ENCODE results near the gene CLDN16.

The CLDN16 gene

DNA sequence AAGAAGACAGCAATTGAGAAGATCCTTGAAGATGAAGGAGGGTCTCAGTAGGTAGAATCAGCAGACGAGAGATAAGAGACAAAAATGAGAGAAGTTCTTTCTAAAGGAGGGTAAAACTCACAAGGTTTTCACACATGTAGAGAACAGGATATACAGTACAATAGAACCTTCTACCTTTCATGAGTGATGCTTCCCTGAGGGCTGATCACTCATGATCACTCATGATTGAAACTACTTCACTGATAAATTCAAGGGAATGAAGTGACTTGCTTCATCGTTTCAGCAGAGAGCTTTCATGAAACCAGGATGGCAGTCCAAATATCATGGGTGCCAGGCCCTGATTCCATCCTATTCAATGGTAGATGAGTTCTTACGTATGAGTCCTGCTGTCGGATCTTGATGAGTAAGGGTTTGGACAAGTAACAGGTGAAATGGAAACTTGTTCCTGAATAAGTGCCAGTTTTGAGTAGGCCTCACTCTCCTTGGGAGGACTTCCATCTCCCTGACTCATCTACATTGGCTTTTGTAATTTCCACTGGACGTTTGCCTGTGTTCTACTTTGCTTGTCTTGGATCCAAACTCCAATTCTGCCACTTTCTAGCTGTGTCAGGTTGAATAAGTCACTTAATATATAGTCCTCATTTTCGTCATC, 9.6 kb upstream of the CLDN16 start:
- Histone ChIP-seq H3K36me3 (ENCODE audit: insufficient read depth, insufficient read length, low read length) (no peaks in the 10 kb centered on the region), H3K4me1 (ENCODE audit: insufficient read depth, insufficient read length) (no peaks in the 10 kb centered on the region)
- DNase-seq (ENCODE audit: low read depth, low spot score) = no peak

GRCh38 chr3:190380184-190380583, 7.8 kb upstream of the CLDN16 start:
- H3K9me3 ChIP-seq (ENCODE audit: insufficient read depth, low read length) = no peaks in the 10 kb centered on the region
- H3K4me3 ChIP-seq (ENCODE audit: insufficient read length, low read depth) = no peak overlapping the region
- H3K27me3 ChIP-seq (ENCODE audit: insufficient read depth, insufficient read length) = no peaks in the 10 kb centered on the region
- H3K36me3 ChIP-seq (ENCODE audit: insufficient read depth, insufficient read length, low read length) = no peaks in the 10 kb centered on the region
- H3K4me1 ChIP-seq (ENCODE audit: insufficient read depth, insufficient read length) = no peaks in the 10 kb centered on the region
- H3K9ac ChIP-seq (ENCODE audit: insufficient read length, low read depth) = no peak overlapping the region
- TF ChIP-seq YY1 (IDR thresholded peaks at IDR 0.05; ENCODE audit: insufficient read depth, insufficient read length) = no peak
- TF ChIP-seq SUZ12 (IDR thresholded peaks at IDR 0.05; ENCODE audit: extremely low read depth, insufficient read depth, insufficient read length) = no peak
- no peak for TF ChIP-seq ZNF274 (IDR thresholded peaks at IDR 0.05; ENCODE audit: low read depth, low read length)
- no peak for DNase-seq (ENCODE audit: low read depth, low spot score)

More for the DNA sequence above, 9.6 kb upstream of the CLDN16 start:
- H3K4me3 ChIP-seq (ENCODE audit: insufficient read length, low read depth) = no peak overlapping the region
- no peak for TF ChIP-seq SUZ12 (IDR thresholded peaks at IDR 0.05; ENCODE audit: extremely low read depth, insufficient read depth, insufficient read length)
- TF ChIP-seq ZNF274 (IDR thresholded peaks at IDR 0.05; ENCODE audit: low read depth, low read length) = no peak
- no peak for TF ChIP-seq YY1 (IDR thresholded peaks at IDR 0.05; ENCODE audit: insufficient read depth, insufficient read length)
- no peaks in the 10 kb centered on the region for H3K9me3 ChIP-seq (ENCODE audit: insufficient read depth, low read length)
- H3K9ac ChIP-seq (ENCODE audit: insufficient read length, low read depth) = no peak overlapping the region
- no peaks in the 10 kb centered on the region for H3K27me3 ChIP-seq (ENCODE audit: insufficient read depth, insufficient read length)

DNA sequence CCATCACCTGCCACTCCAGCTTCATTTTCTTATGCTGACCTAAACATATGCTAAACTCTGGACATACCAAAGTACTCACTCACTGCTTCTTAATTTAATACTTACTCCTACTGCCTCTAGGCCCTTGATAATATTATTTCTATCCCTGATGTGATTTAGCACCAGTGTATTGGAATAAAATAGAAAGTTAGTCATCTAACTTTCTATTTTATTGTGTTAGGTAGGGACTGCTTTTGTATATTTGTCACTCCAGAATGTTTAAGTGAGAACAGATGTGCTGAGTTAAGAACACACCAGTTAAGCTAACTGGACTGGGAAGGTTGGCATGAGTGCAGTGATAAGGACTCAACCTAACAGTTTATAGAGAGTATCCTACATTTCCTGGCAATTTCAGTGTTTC, 6.5 kb upstream of the CLDN16 start:
- Histone ChIP-seq H3K27me3 (ENCODE audit: insufficient read depth, insufficient read length) (no peaks in the 10 kb centered on the region), H3K4me3 (ENCODE audit: insufficient read length, low read depth) (no peak overlapping the region), H3K36me3 (ENCODE audit: insufficient read depth, insufficient read length, low read length) (no peaks in the 10 kb centered on the region), H3K9ac (ENCODE audit: insufficient read length, low read depth) (no peak overlapping the region), H3K9me3 (ENCODE audit: insufficient read depth, low read length) (no peaks in the 10 kb centered on the region), H3K4me1 (ENCODE audit: insufficient read depth, insufficient read length) (no peaks in the 10 kb centered on the region)
- TF ChIP-seq YY1 (IDR thresholded peaks at IDR 0.05; ENCODE audit: insufficient read depth, insufficient read length) (no peak), SUZ12 (IDR thresholded peaks at IDR 0.05; ENCODE audit: extremely low read depth, insufficient read depth, insufficient read length) (no peak), ZNF274 (IDR thresholded peaks at IDR 0.05; ENCODE audit: low read depth, low read length) (no peak)
- DNase-seq (ENCODE audit: low read depth, low spot score) = no peak

DNA sequence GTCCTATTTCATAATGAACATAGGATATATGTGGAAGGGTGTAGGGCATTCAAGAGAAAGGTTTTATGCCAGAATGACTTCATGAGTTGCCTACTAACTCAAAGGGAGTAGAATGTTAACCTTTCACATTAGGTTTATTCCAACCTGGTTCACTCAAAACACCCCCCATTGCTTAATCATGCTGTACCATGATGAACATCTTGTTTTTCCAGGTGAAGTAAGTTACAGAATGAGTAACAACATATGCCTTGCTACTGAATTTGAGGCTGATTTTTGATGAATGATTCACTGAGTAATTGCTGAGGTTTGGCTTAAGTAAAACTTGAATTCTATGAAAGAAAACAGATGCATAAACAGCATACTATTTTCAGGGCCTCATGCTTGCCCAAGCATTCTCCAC, 5.9 kb upstream of the CLDN16 start:
- Histone ChIP-seq H3K36me3 (ENCODE audit: insufficient read depth, insufficient read length, low read length) (no peaks in the 10 kb centered on the region), H3K4me1 (ENCODE audit: insufficient read depth, insufficient read length) (no peaks in the 10 kb centered on the region), H3K27me3 (ENCODE audit: insufficient read depth, insufficient read length) (no peaks in the 10 kb centered on the region), H3K9me3 (ENCODE audit: insufficient read depth, low read length) (no peaks in the 10 kb centered on the region), H3K4me3 (ENCODE audit: insufficient read length, low read depth) (no peak overlapping the region), H3K9ac (ENCODE audit: insufficient read length, low read depth) (no peak overlapping the region)
- no peak for TF ChIP-seq ZNF274 (IDR thresholded peaks at IDR 0.05; ENCODE audit: low read depth, low read length)
- no peak for DNase-seq (ENCODE audit: low read depth, low spot score)

GRCh38 chr3:190384309-190384756, 3.6 kb upstream of the CLDN16 start:
- TF ChIP-seq ZNF274 (IDR thresholded peaks at IDR 0.05; ENCODE audit: low read depth, low read length) (no peak), SUZ12 (IDR thresholded peaks at IDR 0.05; ENCODE audit: extremely low read depth, insufficient read depth, insufficient read length) (no peak), YY1 (IDR thresholded peaks at IDR 0.05; ENCODE audit: insufficient read depth, insufficient read length) (no peak)
- DNase-seq (ENCODE audit: low read depth, low spot score) = no peak
- H3K4me3 ChIP-seq (ENCODE audit: insufficient read length, low read depth) = no peak overlapping the region
- no peaks in the 10 kb centered on the region for H3K9me3 ChIP-seq (ENCODE audit: insufficient read depth, low read length)
- H3K9ac ChIP-seq (ENCODE audit: insufficient read length, low read depth) = no peak overlapping the region
- H3K36me3 ChIP-seq (ENCODE audit: insufficient read depth, insufficient read length, low read length) = no peaks in the 10 kb centered on the region
- H3K27me3 ChIP-seq (ENCODE audit: insufficient read depth, insufficient read length) = no peaks in the 10 kb centered on the region
- H3K4me1 ChIP-seq (ENCODE audit: insufficient read depth, insufficient read length) = no peaks in the 10 kb centered on the region

DNA sequence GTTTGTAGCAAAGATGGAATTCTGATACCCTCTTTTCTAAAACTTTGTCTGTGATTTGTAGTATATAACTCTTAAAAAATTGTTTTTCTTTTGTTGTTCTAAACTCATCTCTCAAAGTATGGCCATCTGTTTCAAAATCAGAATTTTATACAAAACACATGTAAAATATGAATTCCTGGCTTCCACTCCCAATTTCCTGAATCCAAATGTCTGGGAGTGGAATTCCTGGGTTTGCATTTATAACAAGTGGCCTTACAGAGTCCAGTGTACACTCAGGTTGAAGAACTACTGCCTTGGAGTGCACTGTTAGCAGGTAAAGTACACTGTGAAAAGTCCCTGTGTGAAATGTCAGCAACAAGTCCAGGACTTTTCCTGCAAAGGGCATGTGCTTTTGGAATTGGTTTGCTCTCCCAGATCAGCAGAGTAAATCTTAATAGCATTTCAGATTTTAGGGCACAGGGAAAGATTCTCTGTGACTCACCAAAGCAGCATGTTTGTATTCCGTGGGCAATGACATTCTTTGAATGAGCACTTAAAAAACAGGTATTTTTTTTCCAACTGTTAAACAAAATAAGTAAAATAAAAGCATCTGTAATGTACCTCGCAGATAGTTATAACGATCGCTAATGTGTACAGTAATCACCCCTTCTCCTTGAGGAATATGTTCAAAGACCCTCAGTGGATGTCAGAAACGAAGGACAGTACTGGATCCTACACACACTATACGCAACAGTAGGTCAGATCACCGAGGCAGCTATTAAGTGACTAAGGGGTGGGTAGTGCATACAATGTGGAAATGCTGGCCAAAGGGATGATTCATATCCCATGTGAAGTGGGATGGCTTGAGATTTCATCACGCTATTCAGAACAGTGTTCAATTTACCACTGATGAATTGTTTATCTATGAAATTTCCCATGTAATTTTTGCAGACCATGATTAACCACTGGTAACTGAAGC, 2.0 kb upstream of the CLDN16 start:
- H3K9ac ChIP-seq (ENCODE audit: insufficient read length, low read depth) = no peak overlapping the region
- no peaks in the 10 kb centered on the region for H3K9me3 ChIP-seq (ENCODE audit: insufficient read depth, low read length)
- no peak for DNase-seq (ENCODE audit: low read depth, low spot score)
- H3K4me3 ChIP-seq (ENCODE audit: insufficient read length, low read depth) = no peak overlapping the region
- no peaks in the 10 kb centered on the region for H3K27me3 ChIP-seq (ENCODE audit: insufficient read depth, insufficient read length)
- H3K4me1 ChIP-seq (ENCODE audit: insufficient read depth, insufficient read length) = no peaks in the 10 kb centered on the region
- no peaks in the 10 kb centered on the region for H3K36me3 ChIP-seq (ENCODE audit: insufficient read depth, insufficient read length, low read length)
- TF ChIP-seq SUZ12 (IDR thresholded peaks at IDR 0.05; ENCODE audit: extremely low read depth, insufficient read depth, insufficient read length) (no peak), ZNF274 (IDR thresholded peaks at IDR 0.05; ENCODE audit: low read depth, low read length) (no peak), YY1 (IDR thresholded peaks at IDR 0.05; ENCODE audit: insufficient read depth, insufficient read length) (no peak)

DNA sequence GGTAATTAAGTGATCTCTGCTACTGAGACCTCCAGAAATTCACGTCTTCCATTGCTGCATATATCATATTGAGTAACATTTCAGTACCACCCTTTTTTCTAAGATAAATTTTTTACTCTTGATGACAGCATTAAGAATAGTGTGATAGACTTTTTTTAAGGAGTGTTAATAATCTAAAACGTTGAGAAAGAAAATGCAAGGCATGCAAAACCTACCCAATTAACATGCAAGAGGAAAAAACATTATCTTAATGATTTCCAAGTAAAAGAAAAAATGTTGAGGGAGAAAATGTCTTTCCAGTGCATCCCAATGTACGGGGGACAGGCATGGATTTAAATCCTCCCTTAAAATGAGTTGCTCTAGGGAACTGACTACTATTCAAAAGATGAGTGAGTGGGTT, 740 bp downstream of the CLDN16 start:
- Histone ChIP-seq H3K4me1 (ENCODE audit: insufficient read depth, insufficient read length) (no peaks in the 10 kb centered on the region), H3K4me3 (ENCODE audit: insufficient read length, low read depth) (no peak overlapping the region), H3K9me3 (ENCODE audit: insufficient read depth, low read length) (no peaks in the 10 kb centered on the region), H3K9ac (ENCODE audit: insufficient read length, low read depth) (no peak overlapping the region), H3K36me3 (ENCODE audit: insufficient read depth, insufficient read length, low read length) (no peaks in the 10 kb centered on the region), H3K27me3 (ENCODE audit: insufficient read depth, insufficient read length) (no peaks in the 10 kb centered on the region)
- no peak for DNase-seq (ENCODE audit: low read depth, low spot score)
- TF ChIP-seq YY1 (IDR thresholded peaks at IDR 0.05; ENCODE audit: insufficient read depth, insufficient read length) (no peak), ZNF274 (IDR thresholded peaks at IDR 0.05; ENCODE audit: low read depth, low read length) (no peak), SUZ12 (IDR thresholded peaks at IDR 0.05; ENCODE audit: extremely low read depth, insufficient read depth, insufficient read length) (no peak)

Measured in NT2/D1 (cell line).